ENCODE results near the gene SLC27A4. TPM values are rescaled to one million over a fixed set of nuclear protein-coding genes. Genes with fewer than 3 reads are reported as not detected.

Gene SLC27A4
- total RNA-seq, 4 donors from 2014 or later: 14.3 to 34.3 (median 20.4) TPM

- H3K27ac ChIP-seq: no peak overlapping the region
- TF ChIP-seq POLR2AphosphoS5 (IDR thresholded peaks at IDR 0.05): no peak
- TF ChIP-seq CTCF (IDR thresholded peaks at IDR 0.05): no peak
- no peak for TF ChIP-seq EP300 (IDR thresholded peaks at IDR 0.05)
- no peak for TF ChIP-seq POLR2A (IDR thresholded peaks at IDR 0.05)
- ATAC-seq: no peak
- H3K36me3 ChIP-seq: no peaks in the 10 kb centered on the region
- WGBS, 2 donors (ENCODE audit: low coverage in 1 of 2): 67% methylated on average over 1 of the region's 5 CpGs; no CpG with 5 or more reads in 1 of the 2 donors
- peaks cover 86% of the 10 kb centered on the region for H3K27me3 ChIP-seq
- H3K4me1 ChIP-seq: peaks cover 0 to 5% (median 0%) of the 10 kb centered on the region in 3 donors
- H3K4me3 ChIP-seq: no peak overlapping the region
- no peaks in the 10 kb centered on the region for H3K9me3 ChIP-seq
These were observed 64.2 kb downstream of the SLC27A4 start for GRCh38 chr9:128404560-128404959.

GRCh38 chr9:128405077-128405779 lies 64.9 kb downstream of the SLC27A4 start:
- no peak for ATAC-seq
- 47 to 62% methylated on average over 11 to 12 of the region's 20 CpGs for WGBS, 2 donors (ENCODE audit: low coverage in 1 of 2)

GRCh38 chr9:128405780-128406171 lies 65.4 kb downstream of the SLC27A4 start:
- 50% methylated on average over 1 of the region's 7 CpGs; no CpG with 5 or more reads in 1 of the 2 donors for WGBS, 2 donors (ENCODE audit: low coverage in 1 of 2)
- ATAC-seq: no peak
- no peak for TF ChIP-seq POLR2A (IDR thresholded peaks at IDR 0.05)
- TF ChIP-seq EP300 (IDR thresholded peaks at IDR 0.05): no peak
- no peak for TF ChIP-seq CTCF (IDR thresholded peaks at IDR 0.05)
- no peak for TF ChIP-seq POLR2AphosphoS5 (IDR thresholded peaks at IDR 0.05)
- Histone ChIP-seq H3K27me3 (peaks cover 74% of the 10 kb centered on the region), H3K36me3 (no peaks in the 10 kb centered on the region), H3K27ac (no peak overlapping the region), H3K9me3 (no peaks in the 10 kb centered on the region), H3K4me1 (peaks cover 0 to 5% (median 0%) of the 10 kb centered on the region in 3 donors), H3K4me3 (no peak overlapping the region)

More at GRCh38 chr9:128405077-128405779, 64.9 kb downstream of the SLC27A4 start:
- Histone ChIP-seq H3K36me3 (no peaks in the 10 kb centered on the region), H3K9me3 (no peaks in the 10 kb centered on the region), H3K4me3 (no peak overlapping the region), H3K4me1 (peaks cover 0 to 5% (median 0%) of the 10 kb centered on the region in 3 donors), H3K27me3 (peaks cover 80% of the 10 kb centered on the region), H3K27ac (no peak overlapping the region)
- TF ChIP-seq POLR2AphosphoS5 (IDR thresholded peaks at IDR 0.05): no peak
- TF ChIP-seq EP300 (IDR thresholded peaks at IDR 0.05): no peak
- TF ChIP-seq POLR2A (IDR thresholded peaks at IDR 0.05): no peak
- no peak for TF ChIP-seq CTCF (IDR thresholded peaks at IDR 0.05)

GRCh38 chr9:128406848-128407391 lies 66.6 kb downstream of the SLC27A4 start:
- Histone ChIP-seq H3K4me3 (no peak overlapping the region), H3K27me3 (peaks cover 72% of the 10 kb centered on the region), H3K36me3 (no peaks in the 10 kb centered on the region), H3K27ac (no peak overlapping the region), H3K4me1 (peaks cover 0 to 5% (median 0%) of the 10 kb centered on the region in 3 donors), H3K9me3 (no peaks in the 10 kb centered on the region)
- 67 to 88% methylated on average over 3 to 7 of the region's 9 CpGs for WGBS, 2 donors (ENCODE audit: low coverage in 1 of 2)
- ATAC-seq: no peak
- TF ChIP-seq CTCF (IDR thresholded peaks at IDR 0.05): no peak
- TF ChIP-seq POLR2A (IDR thresholded peaks at IDR 0.05): no peak
- TF ChIP-seq EP300 (IDR thresholded peaks at IDR 0.05): no peak
- no peak for TF ChIP-seq POLR2AphosphoS5 (IDR thresholded peaks at IDR 0.05)
